GM10248 (cell line): ENCODE results near the gene NUCB1.

Experiments used
- CTCF ChIA-PET: fragments of 300-600 bp; sonication (Branson Sonifier 250); formaldehyde crosslinking; extraction: SDS; loops from one replicate; lab custom pipeline; 2021; ENCODE audit warnings: antibody characterized with exemption; lab: Yijun Ruan, JAX
- POLR2A ChIA-PET: fragments of 350-650 bp; sonication (Branson Sonifier 250); formaldehyde crosslinking; extraction: SDS; loops from one replicate; lab custom pipeline; 2020; ENCODE audit warnings: antibody characterized with exemption; lab: Yijun Ruan, JAX
- DNase-seq: peaks from one replicate; pipeline ENCODE4 v3.0.0; 2012; ENCODE audit errors: extremely low spot score
- TF ChIP-seq, protein P1 (sequence below): IDR thresholded peaks from 2 replicates; pipeline ENCODE4 v1.5.1; 2012; ENCODE audit warnings: mild to moderate bottlenecking, low read depth; ENCODE audit errors: extremely low read depth, missing control alignments, control extremely low read depth

NUCB1 gene

DNA sequence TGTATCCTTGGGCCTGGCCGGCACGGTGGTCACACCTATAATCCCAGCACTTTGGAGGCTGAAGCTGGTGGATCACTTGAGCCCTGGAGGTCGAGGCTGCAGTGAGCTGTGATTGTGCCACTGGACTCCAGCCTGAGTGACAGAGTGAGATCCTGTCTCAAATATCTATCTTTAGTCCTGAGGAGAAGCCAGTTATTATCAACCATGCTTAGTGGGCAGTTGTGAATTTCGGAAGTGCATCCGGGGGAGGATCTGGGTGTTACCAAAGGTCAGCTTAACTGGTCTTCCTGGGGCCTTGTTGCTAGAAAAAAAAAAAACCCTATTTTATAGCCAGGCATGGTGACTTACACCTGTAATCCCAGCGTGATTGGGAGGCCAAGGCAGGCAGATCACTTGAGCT is 43.0 kb downstream of the NUCB1 start:
- ChIA-PET POLR2A (no interaction called here), CTCF (interaction anchor here (1.4 kb wide), 2 partner anchors 9 to 17 kb away, joined by 3 read pairs; no protein-coding TSS in a partner anchor)
- TF ChIP-seq, protein P1, sequence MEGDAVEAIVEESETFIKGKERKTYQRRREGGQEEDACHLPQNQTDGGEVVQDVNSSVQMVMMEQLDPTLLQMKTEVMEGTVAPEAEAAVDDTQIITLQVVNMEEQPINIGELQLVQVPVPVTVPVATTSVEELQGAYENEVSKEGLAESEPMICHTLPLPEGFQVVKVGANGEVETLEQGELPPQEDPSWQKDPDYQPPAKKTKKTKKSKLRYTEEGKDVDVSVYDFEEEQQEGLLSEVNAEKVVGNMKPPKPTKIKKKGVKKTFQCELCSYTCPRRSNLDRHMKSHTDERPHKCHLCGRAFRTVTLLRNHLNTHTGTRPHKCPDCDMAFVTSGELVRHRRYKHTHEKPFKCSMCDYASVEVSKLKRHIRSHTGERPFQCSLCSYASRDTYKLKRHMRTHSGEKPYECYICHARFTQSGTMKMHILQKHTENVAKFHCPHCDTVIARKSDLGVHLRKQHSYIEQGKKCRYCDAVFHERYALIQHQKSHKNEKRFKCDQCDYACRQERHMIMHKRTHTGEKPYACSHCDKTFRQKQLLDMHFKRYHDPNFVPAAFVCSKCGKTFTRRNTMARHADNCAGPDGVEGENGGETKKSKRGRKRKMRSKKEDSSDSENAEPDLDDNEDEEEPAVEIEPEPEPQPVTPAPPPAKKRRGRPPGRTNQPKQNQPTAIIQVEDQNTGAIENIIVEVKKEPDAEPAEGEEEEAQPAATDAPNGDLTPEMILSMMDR: no peak
- no peak for DNase-seq

- CTCF ChIA-PET: interaction anchor here (1.1 kb wide), 1 partner anchor 34 kb away, joined by 3 read pairs; no protein-coding TSS in a partner anchor
- POLR2A ChIA-PET: no interaction called here
- TF ChIP-seq, protein P1: no peak
- DNase-seq: no peak
Observed at GRCh38 chr19:48945415-48945814, 45.3 kb downstream of the NUCB1 start.

DNA sequence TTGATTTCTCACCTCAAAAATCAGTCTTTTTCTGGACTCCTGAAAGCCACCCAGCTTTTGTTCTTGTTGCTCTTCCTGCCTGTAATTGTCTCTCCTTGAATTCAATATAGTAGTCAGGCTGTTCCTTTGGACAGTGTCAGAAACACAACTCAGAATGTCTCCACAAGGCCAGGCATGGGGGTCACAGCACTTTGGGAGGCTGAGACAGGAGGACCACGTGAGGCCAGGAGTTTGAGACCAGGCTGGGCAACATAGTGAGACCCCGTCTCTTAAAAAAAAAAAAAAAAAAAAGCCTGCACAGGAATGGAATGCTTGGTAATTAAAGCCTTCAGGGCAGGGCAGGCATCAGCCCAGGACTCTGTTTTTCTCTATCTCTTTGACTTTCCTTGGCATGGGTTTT is 45.7 kb downstream of the NUCB1 start:
- CTCF ChIA-PET: no interaction called here
- no peak for DNase-seq
- POLR2A ChIA-PET: no interaction called here
- TF ChIP-seq, protein P1: no peak

GRCh38 chr19:48946463-48947257 is 46.5 kb downstream of the NUCB1 start:
- ChIA-PET POLR2A (no interaction called here), CTCF (no interaction called here)
- DNase-seq: no peak
- TF ChIP-seq, protein P1: no peak

DNA sequence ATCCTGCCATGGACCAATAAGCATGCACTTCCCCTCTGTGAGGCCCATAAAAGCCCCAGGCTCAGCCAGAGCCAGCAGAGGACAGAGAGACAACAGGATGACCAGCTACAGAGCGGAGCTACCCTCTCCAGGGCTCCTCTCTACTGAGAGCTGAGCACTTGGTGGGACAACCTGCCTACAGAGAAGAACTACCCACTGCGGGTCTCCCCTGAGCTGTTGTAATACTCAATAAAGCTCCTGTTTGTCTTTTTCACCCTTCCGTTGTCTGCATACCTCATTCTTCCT is 47.1 kb downstream of the NUCB1 start:
- ChIA-PET POLR2A (interaction anchor here (0.5 kb wide), 1 partner anchor 497 kb away, joined by 3 read pairs; no protein-coding TSS in a partner anchor), CTCF (no interaction called here)
- TF ChIP-seq, protein P1: no peak
- DNase-seq: no peak

DNA sequence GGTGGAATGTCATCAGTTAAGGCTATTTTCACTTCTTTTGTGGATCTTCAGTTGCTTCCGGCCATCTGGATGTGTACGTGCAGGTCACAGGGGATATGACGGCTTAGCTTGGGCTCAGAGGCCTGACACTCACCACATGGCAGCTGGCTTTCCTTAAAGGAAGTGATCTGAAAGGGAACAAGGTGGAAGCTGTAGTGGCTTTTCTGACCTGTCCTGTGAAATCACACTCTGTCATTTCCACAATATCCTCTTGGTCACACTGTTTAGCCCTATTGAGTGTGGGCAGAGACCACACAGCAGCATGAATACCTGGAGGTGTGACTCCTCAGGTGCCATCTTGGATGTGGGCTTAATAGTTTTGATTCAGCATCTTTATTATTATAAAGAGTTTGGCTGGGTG is 50.0 kb downstream of the NUCB1 start:
- TF ChIP-seq, protein P1: no peak
- no peak for DNase-seq
- ChIA-PET CTCF (no interaction called here), POLR2A (interaction anchor here (2.8 kb wide), 1 partner anchor 12 kb away, joined by 5 read pairs; no protein-coding TSS in a partner anchor)
